CD4-positive, alpha-beta T cell treated with Interleukin-17A for 1 hour (primary cell): ENCODE measurements around the gene METTL23.
"Not testable (repeated sequence)": the region's sequence is repeated elsewhere in the genome, so short reads cannot be mapped to it uniquely, and the experiment has no call there.

Source experiments
- DNase-seq: peaks from one replicate; pipeline ENCODE4 v3.0.0-alpha.2; 2020

METTL23 gene

DNA sequence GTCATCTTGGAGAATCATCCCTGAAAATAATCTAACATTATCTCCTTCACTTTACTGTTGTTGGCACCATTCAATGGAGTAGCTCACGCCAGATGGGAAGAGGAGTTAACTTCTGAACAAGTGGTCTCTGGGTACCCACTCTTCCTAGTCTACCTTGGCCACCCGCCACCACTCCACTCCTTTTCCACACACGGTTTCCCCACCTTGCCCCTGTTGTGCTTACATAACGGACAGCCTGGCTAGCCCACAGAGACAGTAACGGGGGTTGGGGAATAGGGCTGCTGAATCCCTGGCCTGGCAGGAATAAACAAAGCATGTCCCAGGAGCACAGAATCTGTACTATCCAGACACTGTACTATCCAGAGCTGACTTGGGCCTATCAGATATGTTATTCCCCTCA, 12.3 kb upstream of the METTL23 start:
- DNase-seq: no peak

DNA sequence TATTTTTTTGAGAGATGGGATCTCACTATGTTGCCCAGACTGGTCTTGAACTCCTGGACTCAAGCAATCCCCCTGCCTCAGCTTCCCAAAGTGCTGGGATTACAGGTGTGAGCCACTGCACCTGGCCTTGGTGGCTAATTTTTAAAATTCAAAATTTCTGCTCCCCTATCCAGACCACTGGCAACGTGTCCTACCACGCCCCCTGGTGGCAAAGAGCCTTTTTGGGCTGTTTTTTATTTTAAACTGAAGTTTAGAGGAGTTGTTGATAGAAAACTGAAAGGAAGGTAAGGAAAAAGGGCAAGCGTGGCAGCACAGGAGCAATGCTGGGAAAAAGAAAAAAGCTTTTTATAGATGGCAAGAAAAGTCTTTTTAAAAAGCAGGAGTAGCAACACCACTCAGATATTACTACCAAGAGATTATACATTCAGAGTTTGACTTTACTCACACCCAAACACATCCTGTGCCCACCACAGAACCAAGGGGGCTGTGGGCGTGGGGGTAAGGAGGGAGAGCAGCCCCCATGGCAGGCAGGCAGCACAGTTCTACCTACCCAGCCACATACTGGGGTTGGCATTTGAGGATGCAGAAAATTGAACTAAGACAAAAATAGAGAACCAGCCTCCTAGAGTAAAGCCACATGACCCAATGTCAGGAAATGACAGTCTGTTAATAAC, 11.7 kb upstream of the METTL23 start:
- DNase-seq: peak; percentile 82

DNA sequence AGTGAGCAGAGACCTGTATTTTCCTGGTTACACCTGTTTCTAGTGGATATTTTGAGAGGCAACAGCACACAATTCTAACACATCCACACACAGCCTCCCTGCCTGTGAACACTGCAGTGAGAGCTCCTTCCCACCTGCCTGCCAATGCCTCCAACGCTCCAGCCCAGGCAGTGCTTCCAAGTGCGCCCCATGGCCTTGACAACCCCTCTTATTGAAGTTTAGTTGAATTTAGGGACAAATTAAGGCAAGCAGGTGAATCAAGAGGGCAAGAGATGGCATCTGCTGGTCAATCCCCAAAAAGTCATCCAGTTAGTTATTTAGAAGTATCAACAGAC, 11.2 kb upstream of the METTL23 start:
- DNase-seq: no peak

- peak; percentile 90 for DNase-seq
These were observed 10.3 kb upstream of the METTL23 start for GRCh38 chr17:76716146-76716838.

DNA sequence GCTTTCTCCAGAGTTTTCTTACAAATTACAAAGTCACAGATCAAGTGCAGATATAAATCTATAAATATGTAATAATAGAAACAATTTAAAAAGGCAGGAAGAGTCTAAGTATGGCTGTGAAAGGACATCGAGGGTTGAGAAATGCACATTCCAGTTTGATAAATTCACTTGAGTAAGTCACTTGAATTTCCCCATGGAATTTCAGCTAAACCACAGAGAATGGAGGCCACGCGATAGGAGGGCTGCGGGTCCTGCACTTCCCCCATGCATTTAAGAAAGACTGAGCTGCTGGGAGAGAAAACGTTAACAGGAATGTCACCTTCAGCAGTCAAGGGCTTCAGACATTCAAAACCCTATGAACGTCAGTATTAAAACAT, 9.8 kb upstream of the METTL23 start:
- no peak for DNase-seq

GRCh38 chr17:76718516-76718915, 8.1 kb upstream of the METTL23 start:
- DNase-seq: no peak

DNA sequence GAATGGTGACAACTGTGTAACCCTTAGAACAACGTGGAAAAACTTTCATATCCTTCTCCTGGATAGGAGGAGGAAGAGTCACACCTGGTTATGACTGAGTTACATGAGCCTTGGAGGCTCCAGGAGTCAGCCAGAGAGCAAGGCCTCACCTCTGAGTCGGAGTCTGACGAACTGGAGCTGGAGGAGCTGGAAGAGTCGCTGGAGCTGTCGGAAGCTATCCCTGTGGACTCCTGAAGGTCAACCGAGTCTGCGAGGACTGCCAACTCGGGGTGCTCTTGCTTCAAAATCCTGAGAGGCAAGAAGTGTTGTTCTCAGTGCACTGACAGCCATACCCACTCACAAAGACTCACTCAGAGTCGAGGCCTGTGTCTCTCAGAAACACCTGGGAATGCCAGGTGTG, 6.4 kb upstream of the METTL23 start:
- DNase-seq: no peak

DNA sequence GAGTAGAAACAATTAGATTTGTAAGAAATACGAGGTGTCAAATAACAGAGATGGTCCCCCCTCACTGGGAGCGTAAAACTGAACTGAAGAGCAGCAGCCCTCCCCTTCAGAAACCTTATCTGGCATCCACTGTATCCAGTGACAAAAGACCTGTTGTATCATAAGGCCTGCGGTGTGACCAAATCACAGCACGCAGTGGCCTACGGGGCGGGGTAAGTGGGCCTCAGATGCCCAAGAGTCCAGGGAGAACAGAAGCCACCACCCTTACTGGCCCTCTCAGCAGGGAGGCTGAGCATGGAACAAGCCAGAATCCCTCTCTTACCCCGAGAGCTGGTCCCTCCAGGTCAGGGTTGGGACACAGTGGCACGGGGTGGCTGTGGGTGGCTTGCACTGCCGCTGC, 5.7 kb upstream of the METTL23 start:
- DNase-seq: no peak

GRCh38 chr17:76721463-76721862, 5.2 kb upstream of the METTL23 start:
- no peak for DNase-seq

GRCh38 chr17:76722279-76722678, 4.4 kb upstream of the METTL23 start:
- no peak for DNase-seq

DNA sequence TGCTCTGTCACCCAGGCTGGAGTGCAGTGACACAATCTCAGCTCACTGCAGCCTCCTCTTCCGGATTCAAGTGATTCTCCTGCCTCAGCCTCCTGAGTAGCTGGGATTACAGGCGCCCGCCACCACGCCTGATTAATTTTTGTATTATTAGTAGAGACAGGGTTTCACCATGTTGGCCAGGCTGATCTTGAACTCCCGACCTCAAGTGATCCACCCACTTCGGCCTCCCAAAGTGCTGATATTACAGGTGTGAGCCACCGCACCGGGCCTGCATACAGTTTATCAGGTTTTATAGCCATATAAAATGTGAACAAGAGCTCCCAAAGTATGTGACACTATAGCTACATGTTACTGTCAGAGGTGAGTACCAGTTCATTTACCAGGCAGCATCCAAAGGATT, 3.7 kb upstream of the METTL23 start:
- not testable (repeated sequence) for DNase-seq

DNA sequence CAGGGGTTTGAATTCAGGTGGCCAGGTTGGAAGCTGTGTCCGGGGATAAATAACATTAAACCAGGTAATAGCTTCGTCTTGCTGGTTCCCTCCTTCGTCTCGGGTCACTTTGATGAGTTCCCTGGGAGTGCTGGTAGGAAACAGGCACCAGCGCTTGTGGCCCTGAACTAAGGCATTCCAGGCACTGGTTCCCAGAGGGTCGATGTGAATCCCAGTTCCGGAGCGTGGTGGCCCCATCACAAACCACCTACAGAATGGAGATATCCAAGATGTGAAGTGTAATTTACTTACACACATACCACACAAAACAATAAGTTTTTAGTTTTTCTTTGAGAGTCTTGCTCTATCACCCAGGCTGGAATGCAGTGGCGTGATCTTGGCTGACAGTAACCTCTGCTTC, 2.8 kb upstream of the METTL23 start:
- DNase-seq: no peak

DNA sequence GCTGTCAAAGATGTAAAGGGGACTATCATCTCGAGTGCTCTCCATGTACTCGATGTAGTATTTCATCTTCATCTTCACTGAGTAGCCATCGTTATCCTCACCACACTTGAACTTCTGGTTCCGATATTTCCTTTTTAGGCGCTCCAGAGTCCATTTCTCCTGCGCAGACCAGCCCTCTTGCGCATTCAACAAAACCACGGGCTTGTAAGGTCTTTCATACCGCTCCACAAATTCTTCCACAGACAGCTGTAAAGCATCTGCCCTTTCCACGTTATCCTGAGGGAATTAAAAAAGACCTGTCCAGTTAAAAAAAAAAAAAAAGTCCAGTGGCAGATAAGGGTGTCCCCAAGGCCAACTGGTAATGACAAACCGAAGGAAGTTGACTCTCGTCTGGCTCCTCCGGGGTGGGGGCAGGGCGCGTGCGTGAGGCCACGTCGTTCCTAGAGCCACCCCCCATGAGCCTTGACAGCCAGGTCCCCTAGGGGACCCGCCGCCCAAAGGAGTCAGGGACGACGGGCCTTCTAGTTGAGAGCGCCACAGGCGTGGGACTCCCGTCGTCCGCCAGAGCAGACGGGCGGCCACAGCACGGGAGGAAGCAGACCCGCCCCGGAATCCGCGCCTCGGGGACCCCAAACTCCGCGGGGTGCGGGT, 934 bp upstream of the METTL23 start:
- DNase-seq: peak; percentile 74

DNA sequence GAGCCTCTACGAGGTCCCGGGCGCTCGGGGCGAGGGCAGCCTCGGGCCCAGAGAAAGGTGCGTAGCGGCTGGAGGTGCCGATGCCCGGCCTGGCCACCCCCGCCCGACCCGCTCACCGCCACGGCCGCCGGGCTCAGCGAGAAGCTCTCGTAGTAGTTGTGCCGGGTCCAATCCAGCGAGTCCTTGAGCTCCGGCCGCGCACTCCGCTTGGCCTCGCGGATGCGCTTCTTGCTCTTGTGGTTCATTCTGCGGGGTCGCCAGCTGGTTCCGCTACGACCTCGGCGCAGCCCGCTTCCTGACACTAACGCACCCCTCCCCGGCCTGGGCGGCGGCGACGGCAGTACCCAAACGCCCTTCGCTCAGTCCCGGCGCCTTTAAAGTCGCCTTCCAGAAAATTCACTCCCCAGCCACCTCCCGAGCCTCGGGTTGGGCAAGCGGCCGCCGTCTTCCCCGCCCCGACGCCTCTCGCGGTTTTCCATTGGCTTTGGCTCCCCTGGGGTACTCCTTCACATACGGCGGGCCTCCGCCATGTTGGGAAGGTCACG, 336 bp upstream of the METTL23 start, which contains the start of gene JMJD6:
Gene JMJD6 (minus strand): TSS at position 376 of the 545 bp plus-strand sequence. CDS start 131 bp downstream, at position 245.
- peak; percentile 97 for DNase-seq

- DNase-seq: peak; percentile 43
These were observed 1.3 kb downstream of the METTL23 start for GRCh38 chr17:76727745-76728456.

DNA sequence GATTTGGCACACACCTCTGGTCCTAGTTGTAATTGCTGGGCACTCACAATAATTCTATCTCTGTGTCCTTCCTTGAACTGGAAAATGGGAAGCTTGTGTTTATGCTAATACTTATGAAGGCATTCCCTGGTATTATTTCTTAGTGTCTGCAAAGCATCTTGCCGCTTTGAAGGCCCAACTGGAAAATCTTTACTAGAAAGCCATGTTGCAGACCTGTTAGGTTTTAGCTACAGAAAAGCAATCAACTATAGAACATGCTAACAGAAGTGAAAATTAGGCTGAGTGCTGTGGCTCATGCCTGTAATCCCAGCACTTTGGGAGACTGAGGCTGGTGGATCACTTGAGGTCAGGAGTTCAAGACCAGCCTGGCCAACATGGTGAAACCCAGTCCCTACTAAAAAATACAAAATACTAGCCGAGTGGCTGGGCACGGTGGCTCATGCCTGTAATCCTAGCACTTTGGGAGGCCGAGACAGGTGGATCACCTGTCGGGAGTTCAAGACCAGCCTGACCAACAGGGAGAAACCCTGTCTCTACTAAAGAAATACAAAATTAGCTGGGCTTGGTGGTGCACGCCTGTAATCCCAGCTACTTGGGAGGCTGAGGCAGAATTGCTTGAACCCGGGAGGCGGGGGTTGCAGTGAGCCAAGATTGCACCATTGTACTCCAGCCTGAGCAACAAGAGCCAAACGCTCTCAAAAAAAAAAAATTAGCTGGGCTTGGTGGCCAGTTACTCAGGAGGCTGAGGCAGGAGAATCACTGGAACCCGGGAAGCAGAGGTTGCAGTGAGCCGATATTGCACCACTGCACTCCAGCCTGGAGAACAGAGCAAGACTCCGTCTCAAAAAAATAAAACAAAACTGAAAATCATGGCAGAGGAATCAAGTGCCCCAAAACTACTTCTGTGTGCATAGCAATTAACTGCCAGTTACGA, 5.4 kb downstream of the METTL23 start:
- DNase-seq: not testable (repeated sequence)

DNA sequence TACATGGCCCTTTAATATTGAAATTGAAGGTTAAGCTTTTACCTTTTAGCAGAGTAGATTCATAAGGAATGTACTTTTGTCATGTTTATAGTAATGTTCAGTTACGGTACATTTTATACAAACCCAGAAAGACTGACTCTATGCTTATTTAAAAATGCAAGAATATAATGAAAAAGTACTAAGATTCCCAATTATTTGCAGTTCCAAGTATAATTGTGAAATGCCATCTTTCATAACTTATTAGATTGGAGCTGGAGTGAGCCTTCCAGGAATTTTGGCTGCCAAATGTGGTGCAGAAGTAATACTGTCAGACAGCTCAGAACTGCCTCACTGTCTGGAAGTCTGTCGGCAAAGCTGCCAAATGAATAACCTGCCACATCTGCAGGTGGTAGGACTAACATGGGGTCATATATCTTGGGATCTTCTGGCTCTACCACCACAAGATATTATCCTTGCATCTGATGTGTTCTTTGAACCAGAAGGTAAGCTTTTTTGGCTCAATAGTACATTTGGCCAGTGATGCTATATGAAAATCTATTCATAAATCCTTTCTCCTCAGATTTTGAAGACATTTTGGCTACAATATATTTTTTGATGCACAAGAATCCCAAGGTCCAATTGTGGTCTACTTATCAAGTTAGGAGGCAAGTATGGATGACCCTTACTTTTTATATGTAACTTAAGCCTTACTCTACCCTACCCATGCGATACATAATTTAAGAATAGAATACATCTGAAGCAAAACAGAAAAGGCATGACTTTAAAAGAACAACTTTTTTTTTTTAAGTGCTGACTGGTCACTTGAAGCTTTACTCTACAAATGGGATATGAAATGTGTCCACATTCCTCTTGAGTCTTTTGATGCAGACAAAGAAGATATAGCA, 6.3 kb downstream of the METTL23 start:
- DNase-seq: peak; percentile 36

- DNase-seq: no peak
These were observed 6.9 kb downstream of the METTL23 start for GRCh38 chr17:76733618-76733957.

DNA sequence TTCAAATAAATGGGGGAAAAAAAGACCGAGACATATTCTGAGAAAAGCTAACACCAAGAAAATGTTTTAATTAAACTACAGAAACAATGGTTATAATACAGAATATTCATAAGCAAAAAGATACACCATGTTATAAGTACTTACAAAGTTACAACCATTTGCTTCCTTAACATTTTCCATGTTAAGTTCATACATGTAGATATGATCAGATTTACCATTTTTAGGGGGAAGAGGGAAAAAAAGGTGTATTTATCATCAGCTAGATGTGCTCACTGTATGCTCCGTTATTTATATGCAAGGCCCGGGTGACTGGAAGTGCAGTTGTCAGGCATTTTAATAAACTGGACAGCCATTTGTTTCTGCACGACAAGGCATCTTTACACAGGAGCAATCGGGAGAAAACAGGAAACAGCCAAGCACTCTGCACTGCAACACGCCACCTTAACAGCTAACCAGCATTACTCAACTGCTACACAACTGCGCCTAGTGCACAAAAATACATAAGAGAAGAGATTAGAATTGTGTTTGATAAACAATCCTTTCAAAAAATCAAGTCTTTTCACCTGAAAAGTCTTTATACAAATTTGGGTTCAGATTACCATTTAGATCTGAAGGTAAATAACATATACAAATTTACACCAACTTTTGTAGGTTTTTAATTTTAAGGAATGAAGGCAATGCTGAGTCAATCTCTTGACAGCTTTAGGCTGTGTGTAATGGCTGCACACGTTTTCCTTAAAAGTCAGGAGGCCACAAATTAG, 7.6 kb downstream of the METTL23 start:
- DNase-seq: peak; percentile 36

- peak; percentile 58 for DNase-seq
These were observed 8.4 kb downstream of the METTL23 start for GRCh38 chr17:76735006-76735405.
